Activated T-cell treated with anti-CD3 and anti-CD28 coated beads, Interleukin-2, amount 50 U/mL, for 4 hours (primary cell): Measurements from ENCODE around the gene FDX1. TPM values are rescaled to one million over a fixed set of nuclear protein-coding genes. Genes with fewer than 3 reads are reported as not detected.
"Not testable (repeated sequence)": the region's sequence is repeated elsewhere in the genome, so short reads cannot be mapped to it uniquely, and the experiment has no call there.

Experiments used
- ATAC-seq, 2 donors: fragments of 200-7000 bp; cut with Tn5 transposase; one replicate each; pipeline ENCODE4 v1.10.0; 2021
- DNase-seq: peaks from one replicate; pipeline ENCODE4 v3.0.0-alpha.2; 2020
- H3K27me3 Mint-ChIP-seq: one replicate; pipeline ENCODE4 v1.8.0; 2021; ENCODE audit warnings: low read depth, mixed read lengths
- H3K36me3 Mint-ChIP-seq: one replicate; pipeline ENCODE4 v1.8.0; 2022; ENCODE audit warnings: mixed read lengths; ENCODE audit not compliant: insufficient read depth
- H3K4me1 Mint-ChIP-seq: one replicate; pipeline ENCODE4 v1.8.0; 2021; ENCODE audit warnings: low read depth, mixed read lengths
- H3K4me3 Mint-ChIP-seq: one replicate; pipeline ENCODE4 v1.8.0; 2021; ENCODE audit warnings: mild to moderate bottlenecking, moderate library complexity, mixed read lengths
- H3K9me3 Mint-ChIP-seq: one replicate; pipeline ENCODE4 v1.8.0; 2021; ENCODE audit warnings: mixed read lengths
- total RNA-seq, 3 donors: library from RNA; stranded (reverse); gene quantifications; one replicate each; pipeline ENCODE4 v1.2.1, GENCODE V29; 2021

The FDX1 gene, protein sequence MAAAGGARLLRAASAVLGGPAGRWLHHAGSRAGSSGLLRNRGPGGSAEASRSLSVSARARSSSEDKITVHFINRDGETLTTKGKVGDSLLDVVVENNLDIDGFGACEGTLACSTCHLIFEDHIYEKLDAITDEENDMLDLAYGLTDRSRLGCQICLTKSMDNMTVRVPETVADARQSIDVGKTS
- 10 to 100 TPM; 16.0 to 17.1 (median 16.0) TPM for total RNA-seq

DNA sequence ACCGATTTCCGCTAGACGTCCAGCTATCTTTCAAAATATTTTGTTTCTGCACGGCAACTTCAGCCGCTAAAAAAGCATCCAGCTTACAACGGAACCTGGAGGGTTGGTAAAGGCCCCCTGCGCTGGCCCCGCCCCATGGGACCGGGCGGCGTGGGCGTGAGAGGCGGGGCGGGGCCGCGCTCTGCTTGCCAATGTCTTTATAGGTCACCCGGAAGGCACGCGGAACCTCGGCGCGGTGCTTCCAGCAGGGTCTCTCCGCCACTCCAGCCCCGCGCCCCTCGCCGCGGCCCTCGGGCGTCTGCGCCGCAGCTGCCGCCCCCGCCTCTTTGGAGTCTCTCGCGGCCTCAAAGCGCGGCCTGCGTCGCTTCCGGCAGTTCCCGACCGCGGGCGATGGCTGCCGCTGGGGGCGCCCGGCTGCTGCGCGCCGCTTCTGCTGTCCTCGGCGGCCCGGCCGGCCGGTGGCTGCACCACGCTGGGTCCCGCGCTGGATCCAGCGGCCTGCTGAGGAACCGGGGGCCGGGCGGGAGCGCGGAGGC, at the start of gene FDX1:
Gene FDX1, plus strand, starts transcription at position 218 of the 536 bp plus-strand sequence. Its CDS starts 173 bp downstream, at position 391.
- ATAC-seq (peak; percentile 85 to 87), DNase-seq (peak; percentile 83)
- H3K27me3 Mint-ChIP-seq: peaks cover 1% of the 10 kb centered on the region
- H3K36me3 Mint-ChIP-seq: no peaks in the 10 kb centered on the region
- peaks cover 43% of the 10 kb centered on the region for H3K4me1 Mint-ChIP-seq
- peak within 1 kb of the TSS; percentile 99 for H3K4me3 Mint-ChIP-seq
- H3K9me3 Mint-ChIP-seq: no peaks in the 10 kb centered on the region

DNA sequence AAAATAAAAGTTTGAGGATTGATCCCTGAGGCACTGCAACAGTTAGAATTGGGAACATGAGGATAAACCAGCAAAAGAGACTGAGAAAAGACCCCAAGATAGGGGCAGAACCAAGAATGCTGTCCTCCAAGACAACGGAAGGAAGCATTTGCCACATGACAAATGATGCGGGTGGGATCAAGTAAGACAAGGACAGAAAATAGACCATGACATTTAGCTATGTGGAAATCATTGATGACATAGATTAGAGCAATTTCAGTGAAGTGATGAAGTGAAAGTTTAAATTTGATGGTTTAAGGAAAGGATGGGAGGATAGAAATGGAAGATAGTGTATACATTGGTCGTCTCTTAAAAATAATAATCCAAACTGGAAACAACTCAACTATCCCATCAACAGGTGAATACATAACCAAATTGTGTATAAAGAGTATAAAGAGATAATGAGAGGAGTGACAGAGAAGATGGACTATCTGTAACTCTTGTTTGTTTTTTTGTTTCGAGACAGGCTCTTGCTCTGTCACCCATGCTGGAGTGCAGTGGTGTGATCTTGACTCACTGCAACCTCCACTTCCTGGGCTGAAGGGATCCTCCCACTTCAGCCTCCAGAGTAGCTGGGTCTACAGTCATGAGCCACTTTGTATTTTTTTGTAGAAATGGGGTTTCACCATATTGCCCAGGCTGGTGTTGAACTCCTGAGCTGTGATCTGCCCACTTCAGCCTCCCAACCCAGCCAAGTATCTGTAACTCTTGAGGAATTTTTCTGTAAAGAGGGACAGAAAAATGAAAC, 48.7 kb upstream of the FDX1 start:
- H3K4me3 Mint-ChIP-seq: no peak overlapping the region
- H3K36me3 Mint-ChIP-seq: no peaks in the 10 kb centered on the region
- DNase-seq (no peak), ATAC-seq (no peak)
- peaks cover 4% of the 10 kb centered on the region for H3K4me1 Mint-ChIP-seq
- no peaks in the 10 kb centered on the region for H3K9me3 Mint-ChIP-seq
- no peaks in the 10 kb centered on the region for H3K27me3 Mint-ChIP-seq

DNA sequence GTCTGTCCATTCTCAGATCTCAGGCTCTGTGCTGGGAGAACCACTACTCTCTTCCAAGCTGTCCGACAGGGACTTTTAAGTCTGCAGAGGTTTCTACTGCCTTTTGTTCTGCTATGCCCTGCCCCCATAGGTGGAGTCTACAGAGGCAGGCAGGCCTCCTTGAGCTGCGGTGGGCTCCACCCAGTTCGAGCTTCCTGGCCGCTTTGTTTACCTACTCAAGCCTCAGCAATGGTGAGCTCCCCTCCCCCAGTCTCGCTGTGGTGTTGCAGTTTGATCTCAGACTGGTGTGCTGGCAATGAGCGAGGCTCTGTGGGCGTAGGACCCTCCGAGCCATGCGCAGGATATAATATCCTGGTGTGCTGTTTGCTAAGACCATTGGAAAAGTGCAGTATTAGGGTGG, 41.5 kb upstream of the FDX1 start:
- H3K36me3 Mint-ChIP-seq, H3K9me3 Mint-ChIP-seq, H3K27me3 Mint-ChIP-seq, H3K4me3 Mint-ChIP-seq, ATAC-seq, DNase-seq: not testable (repeated sequence)
- H3K4me1 Mint-ChIP-seq: peaks cover 16% of the 10 kb centered on the region

DNA sequence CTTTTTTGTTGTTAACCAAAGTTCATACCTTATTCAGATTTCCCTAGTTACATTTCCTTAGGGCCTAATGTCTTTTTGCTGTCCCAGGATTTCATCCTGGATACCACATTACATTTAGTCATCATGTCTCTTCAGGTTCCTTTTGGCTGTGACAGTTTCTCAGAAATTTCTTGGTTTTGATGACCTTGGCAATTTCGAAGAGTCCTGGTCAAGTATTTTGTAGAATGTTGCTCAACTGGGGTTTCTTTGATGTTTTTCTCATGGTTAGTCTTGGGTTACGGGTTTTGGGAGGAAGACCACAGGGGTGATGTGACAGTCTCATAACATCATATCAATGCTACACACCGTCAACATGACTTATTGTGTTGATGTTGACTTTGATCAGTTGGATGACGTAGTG, 39.8 kb upstream of the FDX1 start:
- Mint-ChIP-seq H3K27me3 (peaks cover 5% of the 10 kb centered on the region), H3K36me3 (no peaks in the 10 kb centered on the region), H3K4me1 (peaks cover 16% of the 10 kb centered on the region), H3K9me3 (peaks cover 5% of the 10 kb centered on the region), H3K4me3 (no peak overlapping the region)
- DNase-seq (no peak), ATAC-seq (no peak)

DNA sequence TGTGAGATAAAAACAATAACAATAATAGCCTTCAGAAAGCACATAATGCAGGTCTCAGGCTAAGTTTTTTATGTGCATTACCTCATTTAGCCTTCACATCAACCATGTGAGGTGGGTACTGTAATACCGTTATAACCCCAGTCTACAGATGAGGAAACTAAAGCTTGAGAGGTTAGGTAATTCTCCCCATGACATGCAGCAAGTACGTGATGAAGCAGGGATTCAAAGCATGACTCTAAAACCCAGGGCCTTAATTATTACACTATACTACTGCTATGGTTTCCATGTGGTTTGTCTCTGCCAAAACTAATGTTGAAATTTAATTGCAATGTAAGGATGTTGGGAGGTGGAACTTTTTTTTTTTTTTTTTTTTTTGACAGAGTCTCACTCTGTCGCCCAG, 37.7 kb upstream of the FDX1 start:
- Mint-ChIP-seq H3K36me3 (no peaks in the 10 kb centered on the region), H3K4me3 (no peak overlapping the region), H3K9me3 (peaks cover 5% of the 10 kb centered on the region), H3K27me3 (peaks cover 10% of the 10 kb centered on the region), H3K4me1 (peaks cover 16% of the 10 kb centered on the region)
- ATAC-seq (no peak), DNase-seq (no peak)

DNA sequence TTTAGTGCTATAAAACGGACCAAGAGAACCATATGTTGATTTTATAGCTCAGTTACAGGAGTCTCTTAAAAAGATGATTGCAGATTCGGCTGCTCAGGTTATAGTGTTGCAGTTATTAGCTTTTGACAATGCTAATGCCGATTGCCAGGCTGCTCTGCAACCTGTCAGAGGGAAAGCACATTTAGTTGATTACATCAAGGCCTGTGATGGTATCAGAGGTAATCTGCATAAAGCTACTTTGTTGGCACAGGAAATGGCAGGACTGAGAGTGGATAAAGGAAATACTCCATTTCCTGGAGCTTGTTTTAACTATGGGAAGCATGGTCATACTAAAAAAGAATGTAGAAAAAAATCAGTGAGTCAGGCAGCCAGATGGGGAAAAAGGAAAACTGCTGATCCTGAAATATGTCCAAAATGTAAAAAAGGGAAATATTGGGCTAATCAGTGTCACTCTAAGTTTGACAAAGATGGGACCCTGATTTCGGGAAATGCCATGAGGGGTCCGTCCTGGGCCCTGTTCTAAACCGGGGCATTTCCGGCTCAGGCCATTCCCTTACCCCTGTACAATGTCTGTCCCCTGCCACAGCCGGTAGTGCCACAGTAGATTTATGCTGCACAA, 32.0 kb upstream of the FDX1 start:
- not testable (repeated sequence) for H3K4me3 Mint-ChIP-seq, H3K36me3 Mint-ChIP-seq, DNase-seq, H3K9me3 Mint-ChIP-seq, H3K4me1 Mint-ChIP-seq, ATAC-seq
- H3K27me3 Mint-ChIP-seq: peaks cover 10% of the 10 kb centered on the region

DNA sequence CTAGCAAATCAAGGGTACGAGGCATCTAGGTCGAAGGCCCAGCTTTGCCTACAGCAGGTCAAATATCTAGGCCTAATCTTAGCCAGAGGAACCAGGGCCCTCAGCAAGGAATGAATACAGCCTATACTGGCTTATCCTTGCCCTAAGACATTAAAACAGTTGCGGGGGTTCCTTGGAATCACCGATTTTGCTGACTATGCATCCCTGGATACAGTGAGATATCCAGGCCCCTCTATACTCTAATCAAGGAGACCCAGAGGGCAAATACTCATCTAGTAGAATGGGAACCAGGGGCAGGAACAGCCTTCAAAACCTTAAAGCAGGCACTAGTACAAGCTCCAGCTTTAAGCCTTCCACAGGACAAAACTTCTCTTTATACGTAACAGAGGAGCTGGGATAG, 26.2 kb upstream of the FDX1 start:
- H3K4me3 Mint-ChIP-seq, H3K27me3 Mint-ChIP-seq, H3K9me3 Mint-ChIP-seq, DNase-seq, H3K4me1 Mint-ChIP-seq, ATAC-seq, H3K36me3 Mint-ChIP-seq: not testable (repeated sequence)

DNA sequence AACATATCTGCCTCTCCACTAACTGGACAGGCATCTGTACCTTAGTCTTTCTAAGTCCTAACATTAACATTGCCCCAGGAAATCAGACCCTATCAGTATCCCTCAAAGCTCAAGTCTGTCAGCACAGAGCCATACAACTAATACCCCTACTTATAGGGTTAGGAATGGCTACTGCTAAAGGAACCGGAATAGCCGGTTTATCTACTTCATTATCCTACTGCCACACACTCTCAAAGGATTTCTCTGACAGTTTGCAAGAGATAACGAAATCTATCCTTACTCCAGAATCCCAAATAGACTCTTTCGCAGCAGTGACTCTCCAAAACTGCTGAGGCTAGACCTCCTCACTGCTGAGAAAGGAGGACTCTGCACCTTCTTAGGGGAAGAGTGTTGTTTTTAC, 24.1 kb upstream of the FDX1 start:
- not testable (repeated sequence) for H3K4me1 Mint-ChIP-seq, H3K9me3 Mint-ChIP-seq, H3K36me3 Mint-ChIP-seq, DNase-seq, H3K4me3 Mint-ChIP-seq, H3K27me3 Mint-ChIP-seq, ATAC-seq

DNA sequence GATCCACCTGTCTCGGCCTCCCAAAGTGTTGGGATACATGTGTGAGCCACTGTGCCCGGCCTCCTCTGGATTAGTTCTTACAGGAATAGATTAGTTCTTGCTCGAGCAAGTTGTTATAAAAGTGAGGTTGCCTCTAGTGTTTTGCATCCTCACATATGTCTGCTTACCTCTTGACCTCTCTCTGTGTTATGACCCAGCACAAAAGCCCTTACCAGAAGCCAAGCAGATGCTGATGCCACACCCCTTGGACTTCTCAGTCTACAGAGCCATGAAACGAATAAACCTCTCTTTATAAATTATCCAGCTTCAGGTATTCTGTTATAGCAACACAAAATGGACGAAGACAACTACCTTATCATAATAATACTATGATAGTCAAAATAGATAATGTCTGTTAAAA, 22.4 kb upstream of the FDX1 start:
- no peaks in the 10 kb centered on the region for H3K4me1 Mint-ChIP-seq
- H3K9me3 Mint-ChIP-seq: no peaks in the 10 kb centered on the region
- no peak overlapping the region for H3K4me3 Mint-ChIP-seq
- ATAC-seq (no peak), DNase-seq (no peak)
- H3K27me3 Mint-ChIP-seq: peaks cover 2% of the 10 kb centered on the region
- H3K36me3 Mint-ChIP-seq: no peaks in the 10 kb centered on the region

DNA sequence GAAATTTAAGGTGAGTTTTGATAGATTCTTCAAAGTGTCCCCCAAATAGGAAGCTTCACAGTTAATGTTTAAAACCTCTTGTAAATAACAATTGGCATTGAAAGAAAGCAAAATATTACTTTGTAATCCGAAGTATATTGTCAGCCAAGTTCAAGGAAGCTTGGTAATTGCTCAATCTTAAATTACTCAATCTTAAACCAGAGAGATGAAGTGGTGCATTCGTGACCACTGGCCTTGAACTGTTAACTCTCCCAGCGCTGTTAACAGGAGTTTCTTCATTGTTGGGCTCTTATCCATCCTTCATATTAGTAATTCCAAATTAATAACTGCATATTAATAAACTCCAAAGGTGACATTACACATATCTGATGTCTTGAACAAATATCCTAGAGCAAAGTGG, 20.6 kb upstream of the FDX1 start:
- Mint-ChIP-seq H3K4me1 (no peaks in the 10 kb centered on the region), H3K36me3 (no peaks in the 10 kb centered on the region), H3K9me3 (no peaks in the 10 kb centered on the region), H3K4me3 (no peak overlapping the region), H3K27me3 (peaks cover 2% of the 10 kb centered on the region)
- ATAC-seq: no peak
- no peak for DNase-seq

DNA sequence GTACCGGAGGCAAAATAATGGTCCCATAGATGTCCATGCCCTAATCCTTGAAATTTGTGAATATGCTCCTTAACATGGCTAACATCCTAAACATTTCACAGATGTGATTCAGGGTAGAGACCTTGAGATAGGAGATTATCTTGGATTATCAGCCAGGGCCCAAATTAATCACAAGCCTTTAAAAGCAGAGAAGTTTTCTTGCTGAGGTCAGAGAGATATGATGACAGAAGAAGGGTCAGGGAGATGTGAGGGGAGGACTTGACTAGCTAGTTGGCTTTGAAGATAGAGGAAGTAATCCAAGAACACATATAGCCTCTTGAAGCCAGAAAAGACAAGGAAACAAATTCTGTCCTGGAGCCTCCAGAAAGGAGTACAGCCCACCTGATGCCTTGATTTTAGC, 19.1 kb upstream of the FDX1 start:
- H3K4me1 Mint-ChIP-seq: no peaks in the 10 kb centered on the region
- no peaks in the 10 kb centered on the region for H3K9me3 Mint-ChIP-seq
- no peaks in the 10 kb centered on the region for H3K36me3 Mint-ChIP-seq
- ATAC-seq (no peak), DNase-seq (no peak)
- H3K27me3 Mint-ChIP-seq: no peaks in the 10 kb centered on the region
- H3K4me3 Mint-ChIP-seq: no peak overlapping the region

DNA sequence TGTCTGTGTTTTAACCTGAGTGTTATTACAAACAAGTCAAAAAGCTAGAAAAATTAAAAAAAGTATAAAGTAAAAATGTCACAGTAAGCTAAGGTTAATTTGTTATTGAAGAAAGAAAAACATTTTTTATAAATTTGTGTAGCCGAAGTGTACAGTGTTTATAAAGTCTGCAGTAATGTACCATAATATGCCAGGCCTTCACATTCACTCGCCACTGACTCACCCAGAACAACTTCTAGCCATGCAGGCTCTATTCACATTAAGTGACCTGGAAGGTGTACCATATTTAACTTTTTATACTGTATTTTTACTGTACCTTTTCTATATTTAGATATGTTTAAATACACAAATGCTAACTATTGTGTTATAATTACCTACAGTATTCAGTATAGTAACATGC, 14.7 kb upstream of the FDX1 start:
- no peak for DNase-seq
- H3K4me3 Mint-ChIP-seq: no peak overlapping the region

DNA sequence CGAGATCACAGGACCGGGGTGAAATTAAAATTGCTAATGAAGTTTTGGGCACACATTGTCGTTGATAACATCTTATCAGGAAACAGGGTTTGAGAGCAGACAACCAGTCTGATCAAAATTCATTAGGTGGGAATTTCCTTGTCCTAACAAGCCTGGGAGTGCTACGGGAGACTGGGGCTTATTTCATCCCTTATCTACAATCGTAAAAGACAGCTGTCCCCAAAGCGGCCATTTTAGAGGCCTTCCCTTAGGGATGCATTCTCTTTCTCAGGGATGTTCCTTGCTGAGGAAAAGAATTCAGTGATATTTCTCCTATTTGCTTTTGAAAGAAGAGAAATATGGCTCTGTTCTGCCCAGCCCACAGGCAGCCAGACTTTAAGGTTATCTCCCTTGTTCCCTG, 8.1 kb upstream of the FDX1 start:
- not testable (repeated sequence) for H3K36me3 Mint-ChIP-seq, H3K4me3 Mint-ChIP-seq, H3K27me3 Mint-ChIP-seq, H3K9me3 Mint-ChIP-seq, ATAC-seq, DNase-seq, H3K4me1 Mint-ChIP-seq

More for the DNA sequence above, 14.7 kb upstream of the FDX1 start:
- ATAC-seq: no peak
- Mint-ChIP-seq H3K36me3 (no peaks in the 10 kb centered on the region), H3K4me1 (no peaks in the 10 kb centered on the region), H3K27me3 (peaks cover 5% of the 10 kb centered on the region), H3K9me3 (no peaks in the 10 kb centered on the region)

DNA sequence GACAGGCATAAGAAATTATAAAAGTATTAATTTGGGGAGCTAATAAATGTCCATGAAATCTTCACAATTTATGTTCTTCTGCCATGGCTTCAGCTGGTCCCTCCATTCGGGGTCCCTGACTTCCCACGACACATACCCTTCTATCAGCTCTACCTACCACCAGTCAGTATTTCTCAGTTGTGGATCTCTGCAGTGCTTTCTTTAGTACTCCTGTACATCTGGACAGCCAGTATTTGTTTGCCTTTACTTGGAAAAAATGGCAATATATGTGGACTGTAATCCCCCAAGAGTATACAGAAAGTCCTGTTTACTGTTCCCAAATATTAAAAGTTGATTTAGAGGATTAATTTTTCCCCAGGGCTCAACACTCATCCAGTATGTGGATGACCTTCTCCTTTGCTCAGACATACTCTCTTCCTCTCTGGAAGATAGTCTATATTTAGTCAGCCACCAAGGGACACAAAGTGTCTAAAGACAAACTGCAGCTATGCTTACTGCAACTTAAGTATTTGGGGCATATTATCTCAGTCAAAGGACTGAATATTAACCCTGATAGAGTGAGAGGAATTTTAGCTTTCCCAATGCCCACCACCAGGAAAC, 7.3 kb upstream of the FDX1 start:
- DNase-seq (no peak), ATAC-seq (no peak)
- Mint-ChIP-seq H3K27me3 (peaks cover 8% of the 10 kb centered on the region), H3K4me3 (no peak overlapping the region), H3K36me3 (no peaks in the 10 kb centered on the region), H3K4me1 (no peaks in the 10 kb centered on the region), H3K9me3 (peaks cover 7% of the 10 kb centered on the region)
